HepG2 (cell line): Measurements from ENCODE around the gene CCL22. TPM values are rescaled to one million over a fixed set of nuclear protein-coding genes. Genes with fewer than 3 reads are reported as not detected.
A peak's percentile ranks its signal among the peaks of the same experiment; 100 is the strongest.

Experiments used
- GFI1 ChIP-seq: sonication (generic); formaldehyde crosslinking; IDR thresholded peaks from 2 replicates; pipeline ENCODE4 v1.5.0; 2020; ENCODE audit warnings: missing genetic modification reagents, mild to moderate bottlenecking, borderline replicate concordance
- KDM6A ChIP-seq: IDR thresholded peaks from 2 replicates; pipeline ENCODE4 v1.6.1; 2016; ENCODE audit warnings: low read depth
- KLF12 ChIP-seq: sonication (generic); formaldehyde crosslinking; IDR thresholded peaks from 2 replicates; pipeline ENCODE4 v1.4.0; 2020; ENCODE audit warnings: missing genetic modification reagents, borderline replicate concordance
- KMT2A ChIP-seq: sonication (generic); formaldehyde crosslinking; IDR thresholded peaks from 2 replicates; pipeline ENCODE4 v1.4.0; 2020; ENCODE audit warnings: missing genetic modification reagents
- NKX3-1 ChIP-seq: sonication (generic); formaldehyde crosslinking; IDR thresholded peaks from 2 replicates; pipeline ENCODE4 v1.5.0; 2020; ENCODE audit warnings: missing genetic modification reagents
- RFXAP ChIP-seq: sonication (generic); formaldehyde crosslinking; IDR thresholded peaks from 2 replicates; pipeline ENCODE4 v1.4.0; 2020; ENCODE audit warnings: missing genetic modification reagents, borderline replicate concordance
- RXRA ChIP-seq: sonication (generic); formaldehyde crosslinking; IDR thresholded peaks from 2 replicates; pipeline ENCODE4 v1.5.1; 2020; ENCODE audit warnings: missing genetic modification reagents
- SCMH1 ChIP-seq: sonication (generic); formaldehyde crosslinking; IDR thresholded peaks from 2 replicates; pipeline ENCODE4 v1.9.0; 2021; ENCODE audit warnings: missing genetic modification reagents, mild to moderate bottlenecking, borderline replicate concordance
- SP1 ChIP-seq, 2 experiments: fragments of 450-650 bp in 1 of 2; sonication (generic) in 1 of 2; formaldehyde crosslinking in 1 of 2; IDR thresholded peaks; 2 replicates each; pipeline versions ENCODE4 v1.4.0 to v1.6.1; 2016 to 2020; ENCODE audit warnings: missing genetic modification reagents in 1 of 2
- ZFP37 ChIP-seq: sonication (generic); formaldehyde crosslinking; IDR thresholded peaks from 2 replicates; pipeline ENCODE4 v1.4.0; 2020; ENCODE audit warnings: missing genetic modification reagents, borderline replicate concordance
- ZNF235 ChIP-seq: sonication (generic); formaldehyde crosslinking; IDR thresholded peaks from 2 replicates; pipeline ENCODE4 v1.8.1; 2023; ENCODE audit warnings: mild to moderate bottlenecking, missing genetic modification reagents, borderline replicate concordance
- ZNF30 ChIP-seq: sonication (generic); formaldehyde crosslinking; IDR thresholded peaks from 2 replicates; pipeline ENCODE4 v1.5.0; 2020; ENCODE audit warnings: mild to moderate bottlenecking, missing genetic modification reagents
- ZNF335 ChIP-seq: sonication (generic); formaldehyde crosslinking; IDR thresholded peaks from 2 replicates; pipeline ENCODE4 v1.4.0; 2020; ENCODE audit warnings: missing genetic modification reagents
- ZNF644 ChIP-seq: IDR thresholded peaks from 2 replicates; pipeline ENCODE4 v1.6.1; 2016; ENCODE audit warnings: low read depth
- ZNF720 ChIP-seq: sonication (generic); formaldehyde crosslinking; IDR thresholded peaks from 2 replicates; pipeline ENCODE4 v1.4.0; 2020; ENCODE audit warnings: missing genetic modification reagents
- ZNF746 ChIP-seq: sonication (generic); formaldehyde crosslinking; IDR thresholded peaks from 2 replicates; pipeline ENCODE4 v1.8.0; 2022; ENCODE audit warnings: mild to moderate bottlenecking, missing genetic modification reagents
- ZNF782 ChIP-seq: sonication (generic); formaldehyde crosslinking; IDR thresholded peaks from 2 replicates; pipeline ENCODE4 v1.4.0; 2020; ENCODE audit warnings: missing genetic modification reagents, mild to moderate bottlenecking, borderline replicate concordance
- ZNF891 ChIP-seq: sonication (generic); formaldehyde crosslinking; IDR thresholded peaks from 2 replicates; pipeline ENCODE4 v1.5.0; 2020; ENCODE audit warnings: mild to moderate bottlenecking, missing genetic modification reagents
- polyA plus RNA-seq, 8 experiments: library from polyadenylated mRNA; depleted of rRNA in 3 of 8; stranded (reverse) in 7 of 8; unstranded in 1 of 8; fragments of >200 nt; fragmentation: Illumina TruSeq in 4 of 8; extraction: Trizol in 4 of 8; gene quantifications; 2 replicates each; pipeline versions ENCODE4 v1.2.1 to v1.2.3, GENCODE V29; 2011 to 2016; ENCODE audit warnings: low read depth in 4 of 8, missing spikeins in 1 of 8, mixed read lengths in 1 of 8; ENCODE audit not compliant: insufficient read depth in 1 of 8
- total RNA-seq, 5 experiments: library from RNA; depleted of rRNA; stranded (reverse); fragments of >200 nt; fragmentation: Illumina TruSeq; extraction: Trizol; gene quantifications; 2 replicates each; pipeline ENCODE4 v1.2.3, GENCODE V29; 2016; ENCODE audit warnings: low read depth in 1 of 5
- TF ChIP-seq, protein P1 (sequence below): sonication (generic); formaldehyde crosslinking; IDR thresholded peaks from 2 replicates; pipeline ENCODE4; 2020; ENCODE audit warnings: missing genetic modification reagents, mild to moderate bottlenecking, borderline replicate concordance
- TF ChIP-seq, protein P2 (sequence below): sonication (generic); formaldehyde crosslinking; IDR thresholded peaks from 2 replicates; pipeline ENCODE4 v1.4.0; 2020; ENCODE audit warnings: mild to moderate bottlenecking, missing genetic modification reagents
- TF ChIP-seq, protein P3 (sequence below): sonication (generic); formaldehyde crosslinking; IDR thresholded peaks from 2 replicates; pipeline ENCODE4 v1.4.0; 2020; ENCODE audit warnings: mild to moderate bottlenecking, low read depth, missing genetic modification reagents
- TF ChIP-seq, protein P4 (sequence below): IDR thresholded peaks from 2 replicates; pipeline ENCODE4 v1.6.1; 2016; ENCODE audit warnings: control low read depth
- TF ChIP-seq, protein P5 (sequence below): sonication (generic); formaldehyde crosslinking; IDR thresholded peaks from 2 replicates; pipeline ENCODE4 v1.5.1; 2020; ENCODE audit warnings: mild to moderate bottlenecking, missing genetic modification reagents, borderline replicate concordance

Gene CCL22
- total and polyA plus RNA-seq, 2 of the 13 experiments (the other 11 are each of a cell fraction or from before 2014, with no cell fraction given) = not detected

DNA sequence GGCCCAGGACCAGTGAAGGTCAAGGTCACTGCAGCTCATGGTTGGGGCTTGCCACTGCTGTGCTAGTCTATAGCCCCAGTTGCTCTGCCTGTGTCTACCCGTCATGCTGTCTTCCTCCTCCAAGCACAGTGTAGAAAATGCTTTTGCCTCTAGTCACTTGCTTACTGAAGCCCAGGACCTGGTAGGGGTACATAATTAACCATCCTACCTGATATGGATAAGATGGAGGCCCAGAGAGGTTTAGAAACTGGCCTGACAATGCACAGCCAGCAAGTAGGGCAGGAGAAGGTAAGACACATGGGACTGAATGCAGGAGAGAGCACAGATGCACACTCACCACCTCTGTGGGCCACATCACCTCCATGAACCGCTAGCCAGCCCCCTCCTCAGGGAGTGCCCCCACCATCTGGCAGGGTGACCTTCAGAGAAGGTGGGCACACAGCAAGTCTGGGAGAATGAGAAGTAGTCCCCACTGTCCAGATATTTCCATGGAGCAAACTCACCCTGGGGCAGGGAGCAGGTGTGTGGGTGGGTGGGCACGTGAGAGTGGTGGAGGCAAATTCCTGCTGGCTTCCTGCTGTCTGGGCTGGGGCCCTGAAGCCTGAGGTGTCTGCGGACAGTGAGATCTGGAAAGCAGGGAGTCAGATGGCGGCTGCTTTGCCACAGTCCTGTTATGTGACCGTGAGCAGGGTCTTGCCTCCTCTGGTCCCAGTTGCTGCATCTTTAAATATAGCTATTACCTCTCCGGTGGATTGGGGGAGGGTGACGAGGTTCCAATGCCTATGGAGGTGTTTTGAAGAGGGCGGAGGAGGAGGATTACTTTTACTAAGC is 14.7 kb downstream of the CCL22 start (continued):
- TF ChIP-seq, protein P1, sequence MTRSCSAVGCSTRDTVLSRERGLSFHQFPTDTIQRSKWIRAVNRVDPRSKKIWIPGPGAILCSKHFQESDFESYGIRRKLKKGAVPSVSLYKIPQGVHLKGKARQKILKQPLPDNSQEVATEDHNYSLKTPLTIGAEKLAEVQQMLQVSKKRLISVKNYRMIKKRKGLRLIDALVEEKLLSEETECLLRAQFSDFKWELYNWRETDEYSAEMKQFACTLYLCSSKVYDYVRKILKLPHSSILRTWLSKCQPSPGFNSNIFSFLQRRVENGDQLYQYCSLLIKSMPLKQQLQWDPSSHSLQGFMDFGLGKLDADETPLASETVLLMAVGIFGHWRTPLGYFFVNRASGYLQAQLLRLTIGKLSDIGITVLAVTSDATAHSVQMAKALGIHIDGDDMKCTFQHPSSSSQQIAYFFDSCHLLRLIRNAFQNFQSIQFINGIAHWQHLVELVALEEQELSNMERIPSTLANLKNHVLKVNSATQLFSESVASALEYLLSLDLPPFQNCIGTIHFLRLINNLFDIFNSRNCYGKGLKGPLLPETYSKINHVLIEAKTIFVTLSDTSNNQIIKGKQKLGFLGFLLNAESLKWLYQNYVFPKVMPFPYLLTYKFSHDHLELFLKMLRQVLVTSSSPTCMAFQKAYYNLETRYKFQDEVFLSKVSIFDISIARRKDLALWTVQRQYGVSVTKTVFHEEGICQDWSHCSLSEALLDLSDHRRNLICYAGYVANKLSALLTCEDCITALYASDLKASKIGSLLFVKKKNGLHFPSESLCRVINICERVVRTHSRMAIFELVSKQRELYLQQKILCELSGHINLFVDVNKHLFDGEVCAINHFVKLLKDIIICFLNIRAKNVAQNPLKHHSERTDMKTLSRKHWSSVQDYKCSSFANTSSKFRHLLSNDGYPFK (CRISPR knock-in tag) = no peak; the same call in 1 of the 2 replicates
- no peak for TF ChIP-seq ZNF782 (CRISPR knock-in tag)
- 0 out of 2 replicates have a peak, but pooled peaks have one; percentile 97 for TF ChIP-seq NKX3-1 (CRISPR knock-in tag)
- TF ChIP-seq, protein P2, sequence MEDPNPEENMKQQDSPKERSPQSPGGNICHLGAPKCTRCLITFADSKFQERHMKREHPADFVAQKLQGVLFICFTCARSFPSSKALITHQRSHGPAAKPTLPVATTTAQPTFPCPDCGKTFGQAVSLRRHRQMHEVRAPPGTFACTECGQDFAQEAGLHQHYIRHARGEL (CRISPR knock-in tag) = no peak
- TF ChIP-seq ZNF335 (CRISPR knock-in tag) = 0 out of 2 replicates have a peak, but pooled peaks have one; percentile 72
- TF ChIP-seq KMT2A (CRISPR knock-in tag) = no peak; the same call in 1 of the 2 replicates
- TF ChIP-seq SP1 (IDR thresholded peaks at IDR 0.05) = no peak
- TF ChIP-seq SP1 (CRISPR knock-in tag; IDR thresholded peaks at IDR 0.05) = no peak; the same call in 1 of the 2 replicates
- 0 out of 2 replicates have a peak, but pooled peaks have one; percentile 57 for TF ChIP-seq ZNF891 (CRISPR knock-in tag)
- no peak; the same call in 1 of the 2 replicates for TF ChIP-seq KLF12 (CRISPR knock-in tag)
- TF ChIP-seq, protein P3, sequence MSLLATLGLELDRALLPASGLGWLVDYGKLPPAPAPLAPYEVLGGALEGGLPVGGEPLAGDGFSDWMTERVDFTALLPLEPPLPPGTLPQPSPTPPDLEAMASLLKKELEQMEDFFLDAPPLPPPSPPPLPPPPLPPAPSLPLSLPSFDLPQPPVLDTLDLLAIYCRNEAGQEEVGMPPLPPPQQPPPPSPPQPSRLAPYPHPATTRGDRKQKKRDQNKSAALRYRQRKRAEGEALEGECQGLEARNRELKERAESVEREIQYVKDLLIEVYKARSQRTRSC (CRISPR knock-in tag) = no peak
- no peak; the same call in 1 of the 2 replicates for TF ChIP-seq KDM6A (CRISPR knock-in tag)
- TF ChIP-seq RFXAP = no peak; the same call in 1 of the 2 replicates
- no peak for TF ChIP-seq ZNF720 (CRISPR knock-in tag)
- no peak; the same call in 1 of the 2 replicates for TF ChIP-seq ZNF746
- TF ChIP-seq ZNF644 (CRISPR knock-in tag) = no peak
- TF ChIP-seq SCMH1 (CRISPR knock-in tag) = no peak
- TF ChIP-seq, protein P4, sequence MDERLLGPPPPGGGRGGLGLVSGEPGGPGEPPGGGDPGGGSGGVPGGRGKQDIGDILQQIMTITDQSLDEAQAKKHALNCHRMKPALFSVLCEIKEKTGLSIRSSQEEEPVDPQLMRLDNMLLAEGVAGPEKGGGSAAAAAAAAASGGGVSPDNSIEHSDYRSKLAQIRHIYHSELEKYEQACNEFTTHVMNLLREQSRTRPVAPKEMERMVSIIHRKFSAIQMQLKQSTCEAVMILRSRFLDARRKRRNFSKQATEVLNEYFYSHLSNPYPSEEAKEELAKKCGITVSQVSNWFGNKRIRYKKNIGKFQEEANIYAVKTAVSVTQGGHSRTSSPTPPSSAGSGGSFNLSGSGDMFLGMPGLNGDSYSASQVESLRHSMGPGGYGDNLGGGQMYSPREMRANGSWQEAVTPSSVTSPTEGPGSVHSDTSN (CRISPR knock-in tag) = no peak
- 0 out of 2 replicates have a peak, but pooled peaks have one; percentile 98 for TF ChIP-seq RXRA (CRISPR knock-in tag)
- peak; percentile 92; the same call in 1 of the 2 replicates for TF ChIP-seq ZFP37 (CRISPR knock-in tag)
- 0 out of 2 replicates have a peak, but pooled peaks have one; percentile 49 for TF ChIP-seq GFI1 (CRISPR knock-in tag)
- TF ChIP-seq, protein P5, sequence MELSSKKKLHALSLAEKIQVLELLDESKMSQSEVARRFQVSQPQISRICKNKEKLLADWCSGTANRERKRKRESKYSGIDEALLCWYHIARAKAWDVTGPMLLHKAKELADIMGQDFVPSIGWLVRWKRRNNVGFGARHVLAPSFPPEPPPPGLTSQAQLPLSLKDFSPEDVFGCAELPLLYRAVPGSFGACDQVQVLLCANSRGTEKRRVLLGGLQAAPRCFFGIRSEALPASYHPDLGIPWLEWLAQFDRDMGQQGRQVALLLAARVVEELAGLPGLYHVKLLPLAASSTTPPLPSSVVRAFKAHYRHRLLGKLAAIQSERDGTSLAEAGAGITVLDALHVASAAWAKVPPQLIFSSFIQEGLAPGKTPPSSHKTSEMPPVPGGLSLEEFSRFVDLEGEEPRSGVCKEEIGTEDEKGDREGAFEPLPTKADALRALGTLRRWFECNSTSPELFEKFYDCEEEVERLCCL (CRISPR knock-in tag) = no peak
- no peak for TF ChIP-seq ZNF30 (CRISPR knock-in tag)
- TF ChIP-seq ZNF235 (CRISPR knock-in tag) = no peak
